Heart left ventricle (tissue), 13 donors: Measurements from ENCODE around the gene LMF2.

ENCODE experiments used
- POLR2A ChIP-seq, 2 donors: fragments of 450-650 bp; IDR thresholded peaks; one replicate each; pipeline ENCODE4 v1.6.1; 2017; ENCODE audit warnings: antibody characterized with exemption in 2 of 2, mild to moderate bottlenecking in 2 of 2, moderate library complexity in 2 of 2
- TF ChIP-seq, protein P1 (sequence below), 12 donors: fragments of 200-600 bp; sonication (generic) in 4 of 12; IDR thresholded peaks; one replicate each; pipeline versions ENCODE4 v1.5.0 to v1.8.0; 2018 to 2022; ENCODE audit warnings: antibody characterized with exemption in 12 of 12, mild to moderate bottlenecking in 5 of 12
- donor health status: ischemic (EF 13 %, LVEDD 7.1; RV severe dilation, severe dysfunction).
- donor health status: DM: no; HTN: yes; CAD: no.
- donor health status: DM: no; HTN: no; CAD: no.
- donor health status: ischemic (EF 25% LVEDD 6.9; RV normal size, moderate dysfunction).
- donor health status: ischemic (EF 25% LVEDD 5.7; RV mildly dilated, moderate dysfunction).
- donor health status: ischemic (EF 35%, LVEDD 5.7; RV mildly dilated, moderate dysfunction).
- donor health status: nonischemic (EF 11% LVEDD 7.7; RV severe dilation, severe dysfunction).
- donor health status: DM: yes; HTN: yes; CAD: no.
- donor health status: PGD.
- donor health status: ischemic (EF 29% LVEDD 5.4; RV normal size, mild dysfunction).
- donor health status: nonischemic (EF 23%, LVEDD 6.1; RV moderate dilation, normal function).

DNA sequence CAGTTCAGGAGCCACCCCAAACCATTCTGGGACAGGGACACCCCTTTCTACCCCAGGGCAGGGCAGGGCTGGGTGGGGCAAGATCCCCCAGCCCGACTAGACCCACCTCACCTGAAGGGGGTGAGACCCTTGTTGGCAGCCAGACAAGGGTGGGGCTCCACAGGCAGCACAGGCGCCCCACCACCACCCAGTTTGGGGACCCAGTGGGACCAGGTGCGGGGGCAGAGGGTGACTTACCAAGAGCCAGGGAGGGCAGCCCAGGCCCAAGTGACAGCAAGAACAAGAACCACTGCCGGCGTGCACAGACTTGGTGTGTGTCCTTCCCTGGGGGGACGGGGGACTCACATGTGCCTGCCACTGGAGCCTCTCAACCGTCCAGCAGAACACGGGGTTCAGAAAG, 23.9 kb downstream of the LMF2 start:
- TF ChIP-seq, protein P1, sequence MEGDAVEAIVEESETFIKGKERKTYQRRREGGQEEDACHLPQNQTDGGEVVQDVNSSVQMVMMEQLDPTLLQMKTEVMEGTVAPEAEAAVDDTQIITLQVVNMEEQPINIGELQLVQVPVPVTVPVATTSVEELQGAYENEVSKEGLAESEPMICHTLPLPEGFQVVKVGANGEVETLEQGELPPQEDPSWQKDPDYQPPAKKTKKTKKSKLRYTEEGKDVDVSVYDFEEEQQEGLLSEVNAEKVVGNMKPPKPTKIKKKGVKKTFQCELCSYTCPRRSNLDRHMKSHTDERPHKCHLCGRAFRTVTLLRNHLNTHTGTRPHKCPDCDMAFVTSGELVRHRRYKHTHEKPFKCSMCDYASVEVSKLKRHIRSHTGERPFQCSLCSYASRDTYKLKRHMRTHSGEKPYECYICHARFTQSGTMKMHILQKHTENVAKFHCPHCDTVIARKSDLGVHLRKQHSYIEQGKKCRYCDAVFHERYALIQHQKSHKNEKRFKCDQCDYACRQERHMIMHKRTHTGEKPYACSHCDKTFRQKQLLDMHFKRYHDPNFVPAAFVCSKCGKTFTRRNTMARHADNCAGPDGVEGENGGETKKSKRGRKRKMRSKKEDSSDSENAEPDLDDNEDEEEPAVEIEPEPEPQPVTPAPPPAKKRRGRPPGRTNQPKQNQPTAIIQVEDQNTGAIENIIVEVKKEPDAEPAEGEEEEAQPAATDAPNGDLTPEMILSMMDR (IDR thresholded peaks at IDR 0.05), result no peak
- no peak for TF ChIP-seq POLR2A (IDR thresholded peaks at IDR 0.05)
